ENCODE data around the gene PSORS1C2. TPM values are rescaled to one million over a fixed set of nuclear protein-coding genes. Genes with fewer than 3 reads are reported as not detected.
"Not testable (repeated sequence)": the region's sequence is repeated elsewhere in the genome, so short reads cannot be mapped to it uniquely, and the experiment has no call there.

PSORS1C2 gene
- total and polyA plus RNA-seq, 2 experiments from 2014 or later, result not detected

- 54% methylated on average over 3 of the region's 3 CpGs for WGBS (ENCODE audit: low lambda C conversion rate, missing lambda C conversion rate)
- DNase-seq (ENCODE audit: low spot score), result no peak
- Histone ChIP-seq H3K4me1 (ENCODE audit: insufficient read depth) (no peaks in the 10 kb centered on the region), H4K20me1 (ENCODE audit: insufficient read depth, poor library complexity, severe bottlenecking) (no peaks in the 10 kb centered on the region), H2AFZ (no peak overlapping the region), H3K36me3 (replicated peaks; ENCODE audit: insufficient read depth, low read depth) (no peaks in the 10 kb centered on the region), H3K9me2 (replicated peaks; ENCODE audit: insufficient read depth) (no peaks in the 10 kb centered on the region), H3K4me3 (no peak overlapping the region), H3K27ac (no peak overlapping the region), H3K9me3 (ENCODE audit: low read depth) (no peaks in the 10 kb centered on the region), H3K27me3 (peaks cover 8% of the 10 kb centered on the region), H3K79me2 (no peaks in the 10 kb centered on the region), H3K4me2 (no peak overlapping the region)
- TF ChIP-seq EZH2phosphoT487 (IDR thresholded peaks at IDR 0.05; ENCODE audit: low read depth, severe bottlenecking, unreplicated experiment) (no peak), EZH2 (IDR thresholded peaks at IDR 0.05; ENCODE audit: borderline replicate concordance) (no peak)
- TF ChIP-seq, protein P1, sequence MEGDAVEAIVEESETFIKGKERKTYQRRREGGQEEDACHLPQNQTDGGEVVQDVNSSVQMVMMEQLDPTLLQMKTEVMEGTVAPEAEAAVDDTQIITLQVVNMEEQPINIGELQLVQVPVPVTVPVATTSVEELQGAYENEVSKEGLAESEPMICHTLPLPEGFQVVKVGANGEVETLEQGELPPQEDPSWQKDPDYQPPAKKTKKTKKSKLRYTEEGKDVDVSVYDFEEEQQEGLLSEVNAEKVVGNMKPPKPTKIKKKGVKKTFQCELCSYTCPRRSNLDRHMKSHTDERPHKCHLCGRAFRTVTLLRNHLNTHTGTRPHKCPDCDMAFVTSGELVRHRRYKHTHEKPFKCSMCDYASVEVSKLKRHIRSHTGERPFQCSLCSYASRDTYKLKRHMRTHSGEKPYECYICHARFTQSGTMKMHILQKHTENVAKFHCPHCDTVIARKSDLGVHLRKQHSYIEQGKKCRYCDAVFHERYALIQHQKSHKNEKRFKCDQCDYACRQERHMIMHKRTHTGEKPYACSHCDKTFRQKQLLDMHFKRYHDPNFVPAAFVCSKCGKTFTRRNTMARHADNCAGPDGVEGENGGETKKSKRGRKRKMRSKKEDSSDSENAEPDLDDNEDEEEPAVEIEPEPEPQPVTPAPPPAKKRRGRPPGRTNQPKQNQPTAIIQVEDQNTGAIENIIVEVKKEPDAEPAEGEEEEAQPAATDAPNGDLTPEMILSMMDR (IDR thresholded peaks at IDR 0.05; ENCODE audit: poor library complexity), result no peak
Observed at GRCh38 chr6:31168606-31169005, 29.7 kb upstream of the PSORS1C2 start.

DNA sequence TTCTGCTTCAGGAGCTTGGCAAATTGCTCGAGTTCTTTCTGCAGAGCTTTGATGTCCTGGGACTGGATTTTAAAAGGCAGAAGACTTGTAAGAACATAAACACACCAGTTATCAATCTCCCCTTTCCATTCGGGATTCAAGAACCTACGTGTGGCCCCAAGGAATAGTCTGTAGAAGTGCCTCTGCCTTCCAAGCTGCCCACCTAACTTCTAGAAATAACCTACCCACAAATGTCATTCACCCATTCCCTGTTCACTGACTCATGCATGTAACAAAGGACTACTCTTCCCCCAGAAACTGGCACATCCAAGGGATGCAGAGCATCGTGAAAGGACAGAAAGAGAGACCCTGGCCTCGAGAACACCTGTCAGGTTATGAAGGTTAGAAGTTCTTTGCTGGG lies 27.1 kb upstream of the PSORS1C2 start:
- WGBS (ENCODE audit: low lambda C conversion rate, missing lambda C conversion rate), result 78% methylated on average over 5 of the region's 5 CpGs
- H3K4me2 ChIP-seq, result no peak overlapping the region
- no peak overlapping the region for H3K27ac ChIP-seq
- H4K20me1 ChIP-seq (ENCODE audit: insufficient read depth, poor library complexity, severe bottlenecking), result no peaks in the 10 kb centered on the region
- H3K9me3 ChIP-seq (ENCODE audit: low read depth), result no peaks in the 10 kb centered on the region
- DNase-seq (ENCODE audit: low spot score), result no peak
- H3K27me3 ChIP-seq, result peaks cover 8% of the 10 kb centered on the region
- H3K79me2 ChIP-seq, result no peaks in the 10 kb centered on the region
- H3K36me3 ChIP-seq (replicated peaks; ENCODE audit: insufficient read depth, low read depth), result no peaks in the 10 kb centered on the region
- no peaks in the 10 kb centered on the region for H3K4me1 ChIP-seq (ENCODE audit: insufficient read depth)
- TF ChIP-seq EZH2phosphoT487 (IDR thresholded peaks at IDR 0.05; ENCODE audit: low read depth, severe bottlenecking, unreplicated experiment) (no peak), EZH2 (IDR thresholded peaks at IDR 0.05; ENCODE audit: borderline replicate concordance) (no peak)
- TF ChIP-seq, protein P1 (IDR thresholded peaks at IDR 0.05; ENCODE audit: poor library complexity), result no peak
- no peaks in the 10 kb centered on the region for H3K9me2 ChIP-seq (replicated peaks; ENCODE audit: insufficient read depth)
- H2AFZ ChIP-seq, result no peak overlapping the region
- H3K4me3 ChIP-seq, result no peak overlapping the region

DNA sequence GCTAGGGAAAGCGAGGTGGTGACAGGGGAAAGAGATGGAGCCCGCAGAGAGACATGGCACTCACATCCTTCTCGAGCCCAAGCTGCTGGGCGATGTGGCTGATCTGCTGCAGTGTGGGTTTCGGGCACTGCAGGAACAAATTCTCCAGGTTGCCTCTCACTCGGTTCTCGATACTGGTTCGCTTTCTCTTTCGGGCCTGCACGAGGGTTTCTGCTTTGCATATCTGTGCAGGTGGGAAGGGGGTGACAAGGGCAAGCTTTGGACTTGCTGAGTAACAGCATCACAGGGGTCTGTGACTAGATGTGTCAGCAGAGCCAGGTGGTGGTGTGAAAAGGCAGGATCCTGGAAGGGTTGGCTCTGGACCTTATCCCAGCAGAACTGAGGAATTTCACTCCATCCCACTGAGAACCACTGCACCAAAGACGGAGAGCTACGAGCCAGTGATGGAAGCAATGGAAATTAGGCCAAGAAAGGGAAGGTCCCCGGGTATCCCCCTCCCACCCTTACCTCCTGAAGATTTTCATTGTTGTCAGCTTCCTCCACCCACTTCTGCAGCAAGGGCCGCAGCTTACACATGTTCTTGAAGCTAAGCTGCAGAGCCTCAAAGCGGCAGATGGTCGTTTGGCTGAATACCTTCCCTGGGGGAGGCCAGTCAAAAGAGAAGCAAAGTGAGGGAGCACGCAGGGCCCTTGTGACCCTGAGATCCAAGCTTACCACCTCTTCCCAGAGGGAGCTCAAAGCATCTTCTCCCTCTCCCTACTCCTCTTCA lies 26.4 kb upstream of the PSORS1C2 start:
- H3K9me3 ChIP-seq (ENCODE audit: low read depth); H3K27me3 ChIP-seq; DNase-seq (ENCODE audit: low spot score); H3K4me1 ChIP-seq (ENCODE audit: insufficient read depth); H3K36me3 ChIP-seq (replicated peaks; ENCODE audit: insufficient read depth, low read depth); H3K4me3 ChIP-seq; H3K27ac ChIP-seq; H3K79me2 ChIP-seq; H3K9me2 ChIP-seq (replicated peaks; ENCODE audit: insufficient read depth); H3K4me2 ChIP-seq; H2AFZ ChIP-seq; H4K20me1 ChIP-seq (ENCODE audit: insufficient read depth, poor library complexity, severe bottlenecking): not testable (repeated sequence)
- 85% methylated on average over 17 of the region's 17 CpGs for WGBS (ENCODE audit: low lambda C conversion rate, missing lambda C conversion rate)

DNA sequence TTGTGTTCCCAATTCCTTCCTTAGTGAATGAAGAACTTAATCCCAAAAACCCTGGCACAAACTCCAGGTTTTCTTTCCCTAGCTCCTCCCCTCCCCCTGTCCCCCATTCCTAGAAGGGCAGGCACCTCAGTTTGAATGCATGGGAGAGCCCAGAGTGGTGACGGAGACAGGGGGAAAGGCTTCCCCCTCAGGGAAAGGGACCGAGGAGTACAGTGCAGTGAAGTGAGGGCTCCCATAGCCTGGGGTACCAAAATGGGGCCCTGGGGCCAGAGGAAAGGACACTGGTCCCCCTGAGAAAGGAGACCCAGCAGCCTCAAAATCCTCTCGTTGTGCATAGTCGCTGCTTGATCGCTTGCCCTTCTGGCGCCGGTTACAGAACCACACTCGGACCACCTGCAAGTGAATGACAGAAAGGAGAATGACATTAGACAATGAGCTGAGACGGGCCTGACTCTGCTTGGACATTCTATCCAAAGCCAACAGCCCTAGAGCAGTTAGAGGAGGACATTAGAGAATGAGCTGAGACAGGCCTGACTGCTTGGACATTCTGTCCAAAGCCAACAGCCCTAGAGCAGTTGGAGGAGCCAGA lies 25.7 kb upstream of the PSORS1C2 start:
- not testable (repeated sequence) for H3K27ac ChIP-seq; DNase-seq (ENCODE audit: low spot score)
- 88% methylated on average over 8 of the region's 9 CpGs for WGBS (ENCODE audit: low lambda C conversion rate, missing lambda C conversion rate)

More for the DNA sequence above, 25.7 kb upstream of the PSORS1C2 start:
- not testable (repeated sequence) for H3K4me2 ChIP-seq; H2AFZ ChIP-seq; H3K4me1 ChIP-seq (ENCODE audit: insufficient read depth); H3K4me3 ChIP-seq; H3K9me3 ChIP-seq (ENCODE audit: low read depth); H3K9me2 ChIP-seq (replicated peaks; ENCODE audit: insufficient read depth); H3K36me3 ChIP-seq (replicated peaks; ENCODE audit: insufficient read depth, low read depth); H4K20me1 ChIP-seq (ENCODE audit: insufficient read depth, poor library complexity, severe bottlenecking); H3K27me3 ChIP-seq; H3K79me2 ChIP-seq

Measured in hepatocyte (in vitro differentiated cells).